LNCaP clone FGC (cell line): ENCODE measurements around the gene CCDC150.
"Not testable (repeated sequence)": the region's sequence is repeated elsewhere in the genome, so short reads cannot be mapped to it uniquely, and the experiment has no call there.

ENCODE experiments used
- DNase-seq: peaks from one replicate; pipeline ENCODE4 v3.0.0-alpha.2; 2011; ENCODE audit warnings: low read depth
- H3K4me3 ChIP-seq: 2 replicates; pipeline ENCODE4 v1.5.1; 2011; ENCODE audit warnings: mild to moderate bottlenecking, low read depth, low read length, control low read depth
- TF ChIP-seq, protein P1 (sequence below): IDR thresholded peaks from 2 replicates; pipeline ENCODE4 v1.5.1; 2012; ENCODE audit warnings: mild to moderate bottlenecking; ENCODE audit not compliant: control insufficient read depth, insufficient read depth; ENCODE audit errors: extremely low read depth

Gene CCDC150

GRCh38 chr2:196607073-196607472, 32.4 kb upstream of the CCDC150 start:
- no peak overlapping the region for H3K4me3 ChIP-seq
- TF ChIP-seq, protein P1, sequence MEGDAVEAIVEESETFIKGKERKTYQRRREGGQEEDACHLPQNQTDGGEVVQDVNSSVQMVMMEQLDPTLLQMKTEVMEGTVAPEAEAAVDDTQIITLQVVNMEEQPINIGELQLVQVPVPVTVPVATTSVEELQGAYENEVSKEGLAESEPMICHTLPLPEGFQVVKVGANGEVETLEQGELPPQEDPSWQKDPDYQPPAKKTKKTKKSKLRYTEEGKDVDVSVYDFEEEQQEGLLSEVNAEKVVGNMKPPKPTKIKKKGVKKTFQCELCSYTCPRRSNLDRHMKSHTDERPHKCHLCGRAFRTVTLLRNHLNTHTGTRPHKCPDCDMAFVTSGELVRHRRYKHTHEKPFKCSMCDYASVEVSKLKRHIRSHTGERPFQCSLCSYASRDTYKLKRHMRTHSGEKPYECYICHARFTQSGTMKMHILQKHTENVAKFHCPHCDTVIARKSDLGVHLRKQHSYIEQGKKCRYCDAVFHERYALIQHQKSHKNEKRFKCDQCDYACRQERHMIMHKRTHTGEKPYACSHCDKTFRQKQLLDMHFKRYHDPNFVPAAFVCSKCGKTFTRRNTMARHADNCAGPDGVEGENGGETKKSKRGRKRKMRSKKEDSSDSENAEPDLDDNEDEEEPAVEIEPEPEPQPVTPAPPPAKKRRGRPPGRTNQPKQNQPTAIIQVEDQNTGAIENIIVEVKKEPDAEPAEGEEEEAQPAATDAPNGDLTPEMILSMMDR, result no peak
- no peak for DNase-seq

DNA sequence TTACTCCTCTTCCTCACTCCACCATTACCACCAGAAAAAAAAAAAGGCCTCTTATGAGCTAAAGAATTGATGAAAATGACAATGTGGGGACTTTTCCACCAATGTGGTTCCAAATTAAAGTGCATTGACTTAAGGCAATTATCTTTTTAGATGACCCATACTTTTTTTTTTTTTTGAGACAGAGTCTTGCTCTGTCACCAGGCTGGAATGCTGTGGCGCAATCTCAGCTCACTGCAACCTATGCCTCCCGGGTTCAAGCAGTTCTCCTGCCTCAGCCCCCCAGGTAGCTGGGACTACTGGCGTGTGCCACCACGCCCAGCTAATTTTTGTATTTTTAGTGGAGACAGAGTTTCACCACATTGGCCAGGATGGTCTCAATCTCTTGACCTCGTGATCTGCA, 31.6 kb upstream of the CCDC150 start:
- not testable (repeated sequence) for H3K4me3 ChIP-seq, DNase-seq

DNA sequence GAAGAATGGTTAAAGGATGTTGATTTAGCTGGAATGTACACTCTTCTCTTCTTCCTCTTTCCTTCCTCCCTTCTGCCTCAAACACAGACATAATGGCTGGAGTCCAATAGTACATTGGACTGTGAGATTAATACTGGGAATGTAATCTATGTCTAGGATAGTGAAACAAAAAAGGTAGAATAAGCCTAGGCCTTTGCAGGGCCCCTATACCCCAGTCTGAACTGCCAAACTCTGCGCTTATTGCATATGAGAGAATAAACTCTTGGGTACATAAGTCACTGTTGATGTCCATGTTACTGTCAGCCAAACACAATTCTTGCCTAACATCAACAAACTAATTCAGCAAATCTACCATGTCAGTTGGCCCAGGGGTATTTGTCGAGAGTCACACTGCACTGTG, 29.7 kb upstream of the CCDC150 start:
- DNase-seq, result no peak
- TF ChIP-seq, protein P1, result no peak
- no peak overlapping the region for H3K4me3 ChIP-seq

DNA sequence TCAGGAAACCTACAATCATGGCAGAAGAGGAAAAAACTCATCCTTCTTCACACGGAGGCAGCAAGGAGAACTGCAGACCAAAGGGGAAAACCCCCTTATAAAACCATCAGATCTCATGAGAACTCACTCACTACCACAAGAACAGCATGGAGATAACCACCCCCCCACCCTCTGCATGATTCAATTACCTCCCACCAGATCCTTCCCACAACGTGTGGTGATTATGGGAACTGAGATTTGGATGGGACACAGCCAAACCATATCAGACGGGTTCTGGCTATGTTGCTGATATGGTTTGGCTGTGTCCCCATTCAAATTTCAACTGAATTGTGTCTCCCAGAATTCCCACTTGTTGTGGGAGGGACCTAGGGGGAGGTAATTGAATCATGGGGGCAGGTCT, 28.7 kb upstream of the CCDC150 start:
- H3K4me3 ChIP-seq, result no peak overlapping the region
- DNase-seq, result no peak
- TF ChIP-seq, protein P1, result no peak

DNA sequence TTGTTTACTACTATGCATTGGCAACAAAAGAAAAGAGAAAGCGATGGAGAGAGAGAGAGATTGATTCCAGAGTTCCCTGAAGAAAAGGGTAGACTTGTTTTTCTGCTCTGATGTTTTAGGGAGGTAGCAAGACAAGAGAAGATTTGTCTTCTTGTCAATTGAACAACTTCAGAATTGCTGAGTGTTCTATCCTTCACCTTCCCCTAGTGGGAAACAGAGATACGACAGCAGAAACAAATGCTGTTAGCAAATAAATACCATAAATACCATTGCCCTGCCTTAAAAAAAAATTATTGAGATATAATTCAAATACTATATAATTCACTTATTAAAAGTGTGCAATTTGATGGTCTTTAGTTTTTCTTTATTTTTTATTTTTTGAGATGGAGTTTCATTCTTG, 26.2 kb upstream of the CCDC150 start:
- no peak overlapping the region for H3K4me3 ChIP-seq
- DNase-seq, result no peak
- TF ChIP-seq, protein P1, result no peak

GRCh38 chr2:196617430-196617829, 22.1 kb upstream of the CCDC150 start:
- TF ChIP-seq, protein P1, result no peak

DNA sequence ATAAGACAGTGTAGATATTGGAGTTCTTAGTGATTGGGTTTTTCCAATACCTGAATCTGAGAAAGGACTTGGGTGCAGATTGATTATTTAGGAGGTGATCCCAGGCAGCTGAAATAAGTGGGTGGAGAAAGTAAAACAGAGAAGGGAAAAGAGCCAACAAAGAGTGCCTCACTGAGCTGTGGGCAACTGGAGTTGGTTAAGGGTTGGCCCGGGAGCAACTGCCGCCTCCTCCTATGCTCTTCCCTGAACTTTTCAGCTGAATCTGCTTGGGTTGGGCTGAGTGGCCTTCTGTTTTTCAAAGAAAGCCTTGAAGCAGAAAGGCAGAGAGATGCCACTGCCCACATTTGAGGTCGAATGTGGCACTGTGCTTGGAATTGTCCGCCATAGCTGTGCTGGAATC, 20.9 kb upstream of the CCDC150 start:
- no peak for DNase-seq
- TF ChIP-seq, protein P1, result no peak
- no peak overlapping the region for H3K4me3 ChIP-seq

More at GRCh38 chr2:196617430-196617829, 22.1 kb upstream of the CCDC150 start:
- DNase-seq, result no peak
- H3K4me3 ChIP-seq, result no peak overlapping the region
